Measurements from ENCODE around the gene COX4I2.

COX4I2 gene

GRCh38 chr20:31602431-31602778, 35.3 kb upstream of the COX4I2 start:
- no peak overlapping the region for H3K4me3 ChIP-seq (ENCODE audit: low read length)
- no peak for DNase-seq (ENCODE audit: low read depth)
- H3K27me3 ChIP-seq (replicated peaks; ENCODE audit: control insufficient read depth, insufficient read depth, low read length): no peaks in the 10 kb centered on the region
- H3K36me3 ChIP-seq (ENCODE audit: control insufficient read depth, insufficient read depth, low read length, severe bottlenecking): no peaks in the 10 kb centered on the region
- no peak overlapping the region for H3K9ac ChIP-seq (ENCODE audit: low read length)
- no peaks in the 10 kb centered on the region for H3K9me3 ChIP-seq (ENCODE audit: control insufficient read depth, low read length)
- peaks cover 15% of the 10 kb centered on the region for H3K4me1 ChIP-seq (ENCODE audit: control insufficient read depth, insufficient read depth, low read length)

- Histone ChIP-seq H3K36me3 (ENCODE audit: control insufficient read depth, insufficient read depth, low read length, severe bottlenecking) (no peaks in the 10 kb centered on the region), H3K27me3 (replicated peaks; ENCODE audit: control insufficient read depth, insufficient read depth, low read length) (no peaks in the 10 kb centered on the region), H3K4me3 (ENCODE audit: low read length) (no peak overlapping the region), H3K9me3 (ENCODE audit: control insufficient read depth, low read length) (no peaks in the 10 kb centered on the region), H3K9ac (ENCODE audit: low read length) (no peak overlapping the region), H3K4me1 (ENCODE audit: control insufficient read depth, insufficient read depth, low read length) (peaks cover 20% of the 10 kb centered on the region)
- DNase-seq (ENCODE audit: low read depth): peak; percentile 71
Observed at GRCh38 chr20:31602779-31603441, 34.8 kb upstream of the COX4I2 start.

GRCh38 chr20:31603822-31604566, 33.7 kb upstream of the COX4I2 start:
- H3K9me3 ChIP-seq (ENCODE audit: control insufficient read depth, low read length): no peaks in the 10 kb centered on the region
- no peaks in the 10 kb centered on the region for H3K36me3 ChIP-seq (ENCODE audit: control insufficient read depth, insufficient read depth, low read length, severe bottlenecking)
- H3K4me3 ChIP-seq (ENCODE audit: low read length): peak overlapping the region; percentile 93
- peaks cover 31% of the 10 kb centered on the region for H3K4me1 ChIP-seq (ENCODE audit: control insufficient read depth, insufficient read depth, low read length)
- peak overlapping the region; percentile 97 for H3K9ac ChIP-seq (ENCODE audit: low read length)
- DNase-seq (ENCODE audit: low read depth): peak; percentile 98
- no peaks in the 10 kb centered on the region for H3K27me3 ChIP-seq (replicated peaks; ENCODE audit: control insufficient read depth, insufficient read depth, low read length)

- DNase-seq (ENCODE audit: low read depth): no peak
- Histone ChIP-seq H3K9ac (ENCODE audit: low read length) (peak overlapping the region; percentile 97), H3K27me3 (replicated peaks; ENCODE audit: control insufficient read depth, insufficient read depth, low read length) (no peaks in the 10 kb centered on the region), H3K9me3 (ENCODE audit: control insufficient read depth, low read length) (no peaks in the 10 kb centered on the region), H3K4me1 (ENCODE audit: control insufficient read depth, insufficient read depth, low read length) (peaks cover 34% of the 10 kb centered on the region), H3K4me3 (ENCODE audit: low read length) (peak overlapping the region; percentile 93), H3K36me3 (ENCODE audit: control insufficient read depth, insufficient read depth, low read length, severe bottlenecking) (no peaks in the 10 kb centered on the region)
Observed at GRCh38 chr20:31604567-31605030, 33.1 kb upstream of the COX4I2 start.

- H3K4me1 ChIP-seq (ENCODE audit: control insufficient read depth, insufficient read depth, low read length): peaks cover 34% of the 10 kb centered on the region
- peak within 1 kb of the TSS; percentile 97 for H3K9ac ChIP-seq (ENCODE audit: low read length)
- H3K36me3 ChIP-seq (ENCODE audit: control insufficient read depth, insufficient read depth, low read length, severe bottlenecking): no peaks in the 10 kb centered on the region
- H3K9me3 ChIP-seq (ENCODE audit: control insufficient read depth, low read length): no peaks in the 10 kb centered on the region
- DNase-seq (ENCODE audit: low read depth): peak; percentile 99
- H3K27me3 ChIP-seq (replicated peaks; ENCODE audit: control insufficient read depth, insufficient read depth, low read length): no peaks in the 10 kb centered on the region
- H3K4me3 ChIP-seq (ENCODE audit: low read length): peak within 1 kb of the TSS; percentile 93
Observed at GRCh38 chr20:31605031-31605901, 32.4 kb upstream of the COX4I2 start, which contains the start of gene ID1. TSS of gene ID1 (plus strand) at chr20:31605289. CDS start at chr20:31605388, 99 bp downstream.

DNA sequence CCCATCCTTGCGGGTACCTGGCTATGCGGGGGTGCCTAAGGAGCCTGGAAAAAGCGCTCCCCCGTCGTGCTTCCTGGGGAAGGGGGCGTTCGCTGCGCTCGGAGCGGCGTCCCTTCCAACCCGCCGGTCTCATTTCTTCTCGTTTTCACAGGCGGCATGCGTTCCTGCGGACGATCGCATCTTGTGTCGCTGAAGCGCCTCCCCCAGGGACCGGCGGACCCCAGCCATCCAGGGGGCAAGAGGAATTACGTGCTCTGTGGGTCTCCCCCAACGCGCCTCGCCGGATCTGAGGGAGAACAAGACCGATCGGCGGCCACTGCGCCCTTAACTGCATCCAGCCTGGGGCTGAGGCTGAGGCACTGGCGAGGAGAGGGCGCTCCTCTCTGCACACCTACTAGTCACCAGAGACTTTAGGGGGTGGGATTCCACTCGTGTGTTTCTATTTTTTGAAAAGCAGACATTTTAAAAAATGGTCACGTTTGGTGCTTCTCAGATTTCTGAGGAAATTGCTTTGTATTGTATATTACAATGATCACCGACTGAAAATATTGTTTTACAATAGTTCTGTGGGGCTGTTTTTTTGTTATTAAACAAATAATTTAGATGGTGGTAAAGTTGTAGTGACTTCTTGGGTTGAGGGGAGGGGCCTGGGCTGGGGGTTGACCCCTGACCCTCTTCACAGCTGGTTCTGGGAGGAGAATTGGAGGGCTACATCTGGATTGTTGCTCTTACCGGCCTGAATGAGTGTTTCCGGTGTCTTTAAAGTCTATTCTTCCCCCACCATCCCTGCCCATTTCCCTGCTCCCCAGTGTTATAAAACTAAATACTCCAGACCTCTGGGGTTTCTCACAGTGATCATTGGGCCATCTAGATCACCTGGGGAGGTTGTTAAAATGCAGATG, 31.6 kb upstream of the COX4I2 start:
- peaks cover 43% of the 10 kb centered on the region for H3K4me1 ChIP-seq (ENCODE audit: control insufficient read depth, insufficient read depth, low read length)
- no peaks in the 10 kb centered on the region for H3K27me3 ChIP-seq (replicated peaks; ENCODE audit: control insufficient read depth, insufficient read depth, low read length)
- H3K4me3 ChIP-seq (ENCODE audit: low read length): peak overlapping the region; percentile 93
- DNase-seq (ENCODE audit: low read depth): peak; percentile 61
- peak overlapping the region; percentile 97 for H3K9ac ChIP-seq (ENCODE audit: low read length)
- no peaks in the 10 kb centered on the region for H3K36me3 ChIP-seq (ENCODE audit: control insufficient read depth, insufficient read depth, low read length, severe bottlenecking)
- no peaks in the 10 kb centered on the region for H3K9me3 ChIP-seq (ENCODE audit: control insufficient read depth, low read length)

GRCh38 chr20:31606804-31607639, 30.7 kb upstream of the COX4I2 start:
- no peaks in the 10 kb centered on the region for H3K36me3 ChIP-seq (ENCODE audit: control insufficient read depth, insufficient read depth, low read length, severe bottlenecking)
- H3K4me1 ChIP-seq (ENCODE audit: control insufficient read depth, insufficient read depth, low read length): peaks cover 52% of the 10 kb centered on the region
- peak; percentile 78 for DNase-seq (ENCODE audit: low read depth)
- no peaks in the 10 kb centered on the region for H3K9me3 ChIP-seq (ENCODE audit: control insufficient read depth, low read length)
- no peaks in the 10 kb centered on the region for H3K27me3 ChIP-seq (replicated peaks; ENCODE audit: control insufficient read depth, insufficient read depth, low read length)
- peak overlapping the region; percentile 93 for H3K4me3 ChIP-seq (ENCODE audit: low read length)
- peak overlapping the region; percentile 97 for H3K9ac ChIP-seq (ENCODE audit: low read length)

DNA sequence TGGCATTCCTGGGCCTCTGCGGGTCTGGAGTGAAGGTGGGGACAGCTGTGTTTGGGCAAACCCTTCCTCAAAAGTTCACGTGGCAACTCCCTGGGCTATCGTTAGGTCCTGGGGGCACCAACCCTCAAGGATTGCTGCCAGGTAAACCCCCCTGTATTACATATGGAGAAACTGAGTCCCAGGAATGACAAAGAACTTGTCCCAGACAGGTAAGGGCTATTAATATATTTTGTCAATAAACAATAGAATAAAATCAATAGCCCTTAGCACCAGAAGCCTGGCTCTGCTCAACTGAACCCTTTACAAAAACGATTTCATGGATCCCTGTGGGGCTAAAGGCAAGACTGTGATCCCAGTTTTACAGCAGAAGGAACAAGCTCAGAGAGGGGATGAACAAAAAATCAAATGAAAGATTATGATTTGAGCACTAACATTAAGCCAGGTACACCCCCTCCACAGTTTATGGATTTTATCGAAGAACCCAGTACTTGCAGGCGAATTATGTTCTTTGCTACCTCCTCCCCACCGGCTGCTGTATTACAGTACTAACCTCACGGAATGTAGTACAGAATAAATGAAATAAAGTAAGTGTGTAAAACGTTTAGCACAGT, 30.0 kb upstream of the COX4I2 start:
- Histone ChIP-seq H3K9me3 (ENCODE audit: control insufficient read depth, low read length) (no peaks in the 10 kb centered on the region), H3K27me3 (replicated peaks; ENCODE audit: control insufficient read depth, insufficient read depth, low read length) (no peaks in the 10 kb centered on the region), H3K4me3 (ENCODE audit: low read length) (peak overlapping the region; percentile 93), H3K9ac (ENCODE audit: low read length) (peak overlapping the region; percentile 97), H3K36me3 (ENCODE audit: control insufficient read depth, insufficient read depth, low read length, severe bottlenecking) (no peaks in the 10 kb centered on the region), H3K4me1 (ENCODE audit: control insufficient read depth, insufficient read depth, low read length) (peaks cover 50% of the 10 kb centered on the region)
- peak; percentile 42 for DNase-seq (ENCODE audit: low read depth)

- H3K36me3 ChIP-seq (ENCODE audit: control insufficient read depth, insufficient read depth, low read length, severe bottlenecking): no peaks in the 10 kb centered on the region
- H3K9ac ChIP-seq (ENCODE audit: low read length): peak overlapping the region; percentile 97
- no peaks in the 10 kb centered on the region for H3K9me3 ChIP-seq (ENCODE audit: control insufficient read depth, low read length)
- peak; percentile 85 for DNase-seq (ENCODE audit: low read depth)
- H3K4me3 ChIP-seq (ENCODE audit: low read length): peak overlapping the region; percentile 93
- H3K4me1 ChIP-seq (ENCODE audit: control insufficient read depth, insufficient read depth, low read length): peaks cover 47% of the 10 kb centered on the region
- H3K27me3 ChIP-seq (replicated peaks; ENCODE audit: control insufficient read depth, insufficient read depth, low read length): no peaks in the 10 kb centered on the region
Observed at GRCh38 chr20:31608251-31608945, 29.3 kb upstream of the COX4I2 start.

Measured in adipocyte (in vitro differentiated cells).